H1 (cell line): Measurements from ENCODE around the gene PLEKHM3.

Experiments
- CTCF ChIP-seq, 3 experiments: IDR thresholded peaks; 1 replicate in 2 of 3; 2 replicates in 1 of 3; pipeline versions ENCODE4 v1.5.1 to v1.6.1; 2011; ENCODE audit warnings: low read length in 3 of 3, mild to moderate bottlenecking in 3 of 3, inconsistent platforms in 2 of 3, low read depth in 1 of 3, moderate library complexity in 1 of 3; ENCODE audit not compliant: insufficient read depth in 1 of 3; ENCODE audit errors: control extremely low read depth in 1 of 3
- HDAC6 ChIP-seq: IDR thresholded peaks from one replicate; pipeline ENCODE4 v1.7.1; 2012; ENCODE audit warnings: low read depth, mild to moderate bottlenecking, inconsistent platforms, low read length, moderate library complexity
- POLR2AphosphoS5 ChIP-seq: IDR thresholded peaks from 2 replicates; pipeline ENCODE4 v1.6.1; 2011; ENCODE audit warnings: low read depth, low read length

GRCh38 chr2:208062961-208063360 is 37.6 kb upstream of the PLEKHM3 start:
- TF ChIP-seq HDAC6 = no peak
- no peak for TF ChIP-seq POLR2AphosphoS5
- no peak for TF ChIP-seq CTCF (IDR thresholded peaks at IDR 0.05; ENCODE audit: control extremely low read depth in 1 of 3, insufficient read depth in 1 of 3, low read depth in 1 of 3, low read length in 3 of 3)
